ENCODE results near the gene DOCK1.

The DOCK1 gene

DNA sequence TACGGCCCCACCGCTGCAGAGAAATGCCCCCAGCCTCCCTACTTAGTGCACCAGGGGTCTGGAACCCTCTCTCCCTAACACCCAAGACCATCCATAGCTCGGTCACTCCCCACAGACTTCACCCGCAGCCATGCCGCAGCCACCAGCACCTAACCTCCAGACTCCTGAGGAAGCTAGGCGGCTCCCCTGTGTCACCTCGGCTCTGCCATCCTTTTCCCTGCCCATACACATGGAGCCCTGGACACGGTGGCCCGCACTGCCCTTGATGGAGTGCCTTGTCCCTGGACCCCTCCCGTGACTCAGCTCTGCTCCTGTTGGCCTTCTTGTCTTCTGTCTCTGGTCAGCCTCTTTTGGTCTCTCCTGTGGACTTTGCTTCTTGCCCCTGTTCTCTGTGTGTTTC, 183.7 kb downstream of the DOCK1 start:
- no peak for TF ChIP-seq CTCF (IDR thresholded peaks at IDR 0.05; ENCODE audit: extremely low read depth, insufficient read depth, missing control alignments)

GRCh38 chr10:127089446-127089845, 184.2 kb downstream of the DOCK1 start:
- in situ Hi-C loops (cut with MboI; ENCODE audit: low pct_unique_long_range_greater_than_20kb, low sequenced_read_pairs, unreplicated experiment) = no loop called here
- TF ChIP-seq CTCF (IDR thresholded peaks at IDR 0.05; ENCODE audit: extremely low read depth, insufficient read depth, missing control alignments) = no peak
- no peak for DNase-seq (ENCODE audit: low spot score)

More for the DNA sequence above, 183.7 kb downstream of the DOCK1 start:
- in situ Hi-C loops (cut with MboI; ENCODE audit: low pct_unique_long_range_greater_than_20kb, low sequenced_read_pairs, unreplicated experiment) = no loop called here
- no peak for DNase-seq (ENCODE audit: low spot score)

DNA sequence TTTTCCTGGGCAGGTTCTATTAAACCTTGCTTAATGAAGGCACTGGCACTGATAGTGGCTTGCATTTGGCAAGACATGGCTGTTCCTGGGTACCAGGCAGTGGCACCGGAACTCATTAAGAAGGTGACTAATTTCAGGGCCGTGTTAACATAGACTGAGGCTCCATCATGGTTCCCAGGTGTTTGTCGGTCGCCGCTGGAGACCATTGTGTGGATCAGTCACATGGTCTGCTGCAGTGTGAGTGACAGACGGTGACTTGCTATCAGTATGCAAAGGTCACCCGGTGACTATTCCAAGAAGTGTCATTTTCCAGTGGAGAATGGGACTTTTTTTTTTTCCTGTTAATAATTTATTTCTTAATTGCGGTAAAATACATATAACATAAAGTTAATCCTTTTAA, 184.9 kb downstream of the DOCK1 start:
- in situ Hi-C loops (cut with MboI; ENCODE audit: low pct_unique_long_range_greater_than_20kb, low sequenced_read_pairs, unreplicated experiment) = no loop called here
- TF ChIP-seq CTCF (IDR thresholded peaks at IDR 0.05; ENCODE audit: extremely low read depth, insufficient read depth, missing control alignments) = no peak
- DNase-seq (ENCODE audit: low spot score) = no peak

DNA sequence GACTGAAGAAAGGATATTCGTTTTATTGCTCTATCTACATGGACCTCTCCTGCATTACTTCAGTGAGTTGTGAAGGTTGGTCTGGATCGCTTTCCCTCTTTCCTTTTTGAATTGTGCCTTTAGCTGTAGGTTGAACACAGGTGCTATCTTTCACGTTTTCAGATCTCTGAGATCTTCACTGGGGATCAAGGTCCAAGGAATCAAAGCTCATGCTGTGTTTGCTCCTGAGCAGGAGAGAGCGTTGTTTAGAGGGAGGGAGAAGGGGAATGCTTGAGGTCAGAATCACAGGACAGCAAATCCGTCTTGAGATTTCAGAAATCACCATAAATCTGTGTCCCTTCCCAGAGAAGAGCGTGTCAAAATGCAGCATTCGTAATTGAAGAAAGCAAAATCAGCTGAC, 186.1 kb downstream of the DOCK1 start:
- TF ChIP-seq CTCF (IDR thresholded peaks at IDR 0.05; ENCODE audit: extremely low read depth, insufficient read depth, missing control alignments) = no peak
- DNase-seq (ENCODE audit: low spot score) = no peak
- in situ Hi-C loops (cut with MboI; ENCODE audit: low pct_unique_long_range_greater_than_20kb, low sequenced_read_pairs, unreplicated experiment) = no loop called here

DNA sequence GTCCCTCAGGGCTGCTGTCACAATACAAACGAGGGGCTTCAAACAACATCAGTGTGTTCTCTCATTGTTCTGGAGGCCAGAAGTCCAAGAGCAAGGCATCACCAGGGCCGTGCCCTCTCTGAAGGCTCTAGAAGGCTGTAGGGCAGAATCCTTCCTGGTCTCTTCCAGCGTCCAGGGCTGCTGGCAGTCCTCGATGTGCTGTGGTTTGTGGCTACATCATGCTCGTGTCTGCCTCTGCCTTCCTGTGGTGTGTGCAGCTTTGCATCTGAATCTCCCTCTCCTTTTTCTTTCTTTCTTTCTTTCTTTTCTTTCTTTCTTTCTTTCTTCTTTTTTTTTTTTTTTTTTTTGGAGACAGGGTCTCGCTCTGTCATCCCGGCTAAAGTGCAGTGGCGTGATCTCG, 187.7 kb downstream of the DOCK1 start:
- no peak for DNase-seq (ENCODE audit: low spot score)
- in situ Hi-C loops (cut with MboI; ENCODE audit: low pct_unique_long_range_greater_than_20kb, low sequenced_read_pairs, unreplicated experiment) = no loop called here
- TF ChIP-seq CTCF (IDR thresholded peaks at IDR 0.05; ENCODE audit: extremely low read depth, insufficient read depth, missing control alignments) = no peak

GRCh38 chr10:127094984-127095383, 189.8 kb downstream of the DOCK1 start:
- DNase-seq (ENCODE audit: low spot score) = no peak
- TF ChIP-seq CTCF (IDR thresholded peaks at IDR 0.05; ENCODE audit: extremely low read depth, insufficient read depth, missing control alignments) = no peak
- in situ Hi-C loops (cut with MboI; ENCODE audit: low pct_unique_long_range_greater_than_20kb, low sequenced_read_pairs, unreplicated experiment) = no loop called here
